ENCODE measurements around the gene EGFL7. TPM values are rescaled to one million over a fixed set of nuclear protein-coding genes. Genes with fewer than 3 reads are reported as not detected.

EGFL7 gene
- total RNA-seq, 1 experiment from 2014 or later = 0.08 TPM

GRCh38 chr9:136620441-136621018, 42.2 kb upstream of the EGFL7 start:
- Histone ChIP-seq H3K9me3 (replicated peaks) (no peaks in the 10 kb centered on the region), H3K4me1 (replicated peaks) (peaks cover 86% of the 10 kb centered on the region), H3K4me3 (no peak overlapping the region; the same call in 1 of the 2 replicates), H3K36me3 (no peaks in the 10 kb centered on the region), H3K27me3 (replicated peaks) (no peaks in the 10 kb centered on the region), H3K27ac (peak overlapping the region; percentile 85)
- no peak for DNase-seq (ENCODE audit: low read depth in 1 of 2, low spot score in 2 of 2)

DNA sequence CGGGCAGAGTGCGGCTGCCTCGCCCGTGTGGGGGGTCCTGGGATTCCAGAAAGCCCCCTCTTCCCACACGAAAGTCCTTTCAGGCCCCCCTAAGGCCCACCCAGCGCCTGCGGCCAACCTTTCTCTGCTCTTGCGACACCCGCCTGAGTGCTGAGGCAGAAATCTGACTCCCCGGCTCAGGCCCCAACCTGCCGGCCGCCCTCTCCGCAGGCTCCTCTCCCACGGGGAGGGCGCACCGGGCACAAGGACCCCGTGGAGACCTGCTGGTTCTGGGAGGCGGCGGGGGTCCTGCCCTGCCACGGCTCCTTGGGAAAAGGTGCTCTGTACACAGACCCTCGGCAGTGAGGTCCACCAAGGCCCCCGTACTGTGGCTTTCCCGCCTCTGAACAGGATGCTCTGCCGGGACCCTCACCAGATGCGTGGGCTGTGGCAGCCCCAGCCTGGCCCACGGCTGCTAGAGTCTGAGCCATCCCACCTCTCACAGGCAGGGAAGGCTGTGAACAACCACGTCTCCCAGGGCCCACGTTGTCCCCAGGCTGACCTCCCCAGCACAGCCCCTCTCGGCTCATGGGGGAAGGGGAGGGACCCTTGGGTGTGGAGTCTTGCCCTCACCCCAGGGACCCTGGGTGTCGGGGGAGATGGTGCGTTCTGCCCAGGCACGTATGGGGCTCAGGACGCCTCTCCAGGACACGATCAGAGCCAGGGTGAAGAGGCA, 41.5 kb upstream of the EGFL7 start:
- H3K9me3 ChIP-seq (replicated peaks) = no peaks in the 10 kb centered on the region
- no peak overlapping the region for H3K4me3 ChIP-seq
- H3K27me3 ChIP-seq (replicated peaks) = no peaks in the 10 kb centered on the region
- H3K36me3 ChIP-seq = no peaks in the 10 kb centered on the region
- peaks cover 81% of the 10 kb centered on the region for H3K4me1 ChIP-seq (replicated peaks)
- DNase-seq (ENCODE audit: low read depth in 1 of 2, low spot score in 2 of 2) = peak; percentile 95 to 98
- peak overlapping the region; percentile 85 for H3K27ac ChIP-seq

DNA sequence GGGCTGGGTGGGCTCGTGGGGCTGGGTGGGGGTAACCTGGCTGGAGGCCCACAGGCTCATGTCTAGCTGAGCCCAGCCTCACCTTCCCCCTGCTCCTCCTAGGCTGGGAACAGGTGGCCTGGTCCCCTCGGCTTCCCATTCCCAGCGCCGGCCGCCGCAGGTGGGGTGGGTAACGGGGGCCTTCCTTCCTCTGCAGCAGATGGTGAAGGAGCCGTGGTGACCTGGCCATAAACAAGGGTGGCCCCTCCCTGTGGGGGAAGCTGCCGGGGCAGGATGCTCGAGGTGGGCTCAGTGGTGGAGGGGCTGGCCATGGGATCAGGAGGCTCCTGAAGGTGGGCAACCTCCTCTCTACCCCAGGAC, 41.0 kb upstream of the EGFL7 start:
- DNase-seq (ENCODE audit: low read depth in 1 of 2, low spot score in 2 of 2) = no peak
- no peaks in the 10 kb centered on the region for H3K27me3 ChIP-seq (replicated peaks)
- H3K9me3 ChIP-seq (replicated peaks) = no peaks in the 10 kb centered on the region
- H3K27ac ChIP-seq = peak overlapping the region; percentile 85
- H3K4me3 ChIP-seq = no peak overlapping the region
- no peaks in the 10 kb centered on the region for H3K36me3 ChIP-seq
- peaks cover 76% of the 10 kb centered on the region for H3K4me1 ChIP-seq (replicated peaks)

DNA sequence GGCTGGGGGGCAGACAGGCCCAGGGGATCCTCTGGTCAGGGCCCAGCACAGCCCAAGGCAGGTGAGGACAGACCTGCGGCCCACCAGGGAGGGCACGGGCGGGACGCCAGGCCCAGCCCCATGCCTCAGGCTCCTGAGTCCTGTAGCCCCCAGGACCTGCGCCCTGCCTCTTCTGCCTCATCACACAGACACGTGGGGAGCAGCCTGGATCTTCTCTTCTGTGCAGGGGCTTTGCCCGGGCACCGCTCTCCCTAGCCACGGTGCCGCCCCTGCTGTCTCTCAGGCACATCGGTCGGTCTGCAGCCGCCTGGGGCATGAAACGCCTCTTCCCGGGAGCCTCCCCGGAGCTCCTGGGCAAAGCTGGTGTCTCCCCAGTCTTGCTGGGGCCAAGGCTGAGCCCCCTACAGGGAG, 40.2 kb upstream of the EGFL7 start:
- Histone ChIP-seq H3K27me3 (replicated peaks) (no peaks in the 10 kb centered on the region), H3K27ac (no peak overlapping the region), H3K4me3 (no peak overlapping the region), H3K4me1 (replicated peaks) (peaks cover 75% of the 10 kb centered on the region), H3K36me3 (no peaks in the 10 kb centered on the region), H3K9me3 (replicated peaks) (no peaks in the 10 kb centered on the region)
- DNase-seq (ENCODE audit: low read depth in 1 of 2, low spot score in 2 of 2) = no peak

GRCh38 chr9:136623016-136623841, 39.5 kb upstream of the EGFL7 start:
- no peak overlapping the region for H3K27ac ChIP-seq
- no peak overlapping the region for H3K4me3 ChIP-seq
- DNase-seq (ENCODE audit: low read depth in 1 of 2, low spot score in 2 of 2) = no peak

GRCh38 chr9:136623842-136624183, 38.9 kb upstream of the EGFL7 start:
- no peaks in the 10 kb centered on the region for H3K36me3 ChIP-seq
- H3K4me3 ChIP-seq = no peak overlapping the region
- H3K4me1 ChIP-seq (replicated peaks) = peaks cover 68% of the 10 kb centered on the region
- no peak for DNase-seq (ENCODE audit: low read depth in 1 of 2, low spot score in 2 of 2)
- no peaks in the 10 kb centered on the region for H3K27me3 ChIP-seq (replicated peaks)
- H3K9me3 ChIP-seq (replicated peaks) = no peaks in the 10 kb centered on the region
- H3K27ac ChIP-seq = no peak overlapping the region

More at GRCh38 chr9:136623016-136623841, 39.5 kb upstream of the EGFL7 start:
- Histone ChIP-seq H3K4me1 (replicated peaks) (peaks cover 74% of the 10 kb centered on the region), H3K27me3 (replicated peaks) (no peaks in the 10 kb centered on the region), H3K9me3 (replicated peaks) (no peaks in the 10 kb centered on the region), H3K36me3 (no peaks in the 10 kb centered on the region)

DNA sequence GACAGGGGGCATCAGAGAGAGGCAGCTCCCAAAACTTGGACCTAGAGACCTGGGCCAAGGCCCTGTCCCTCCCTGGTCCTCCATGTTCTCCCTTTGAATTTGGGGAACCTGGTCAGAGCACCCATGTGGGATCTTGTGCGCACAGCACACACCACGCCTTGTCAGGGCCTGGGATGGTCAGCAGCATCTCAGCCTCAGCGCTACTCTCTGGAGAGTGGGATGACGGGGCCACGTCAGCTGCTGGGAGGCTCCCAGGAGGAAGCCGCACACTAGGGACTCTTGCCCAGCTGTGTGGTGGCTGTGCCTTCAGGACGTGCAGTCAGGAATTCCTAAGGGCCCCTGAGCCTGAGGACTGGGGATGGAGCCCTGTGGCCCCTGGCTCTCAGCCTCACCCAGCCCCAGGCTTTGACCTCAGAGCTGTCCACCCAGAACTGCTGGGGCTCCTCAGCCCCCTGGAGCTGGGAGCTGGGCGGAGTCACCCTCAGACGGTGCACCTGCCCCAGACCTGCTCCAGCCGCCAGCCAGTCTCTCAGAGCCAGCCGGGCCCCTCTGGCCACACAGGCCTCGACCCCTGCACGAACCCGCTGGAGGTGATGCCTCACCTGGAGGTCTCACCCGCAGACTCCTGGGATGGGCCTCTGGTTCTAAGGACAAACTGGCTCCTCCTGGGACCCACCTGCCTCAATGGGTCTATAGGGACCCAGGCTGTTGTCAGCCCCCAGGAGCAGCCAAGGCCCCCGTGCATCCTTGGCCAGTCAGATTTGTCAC, 38.3 kb upstream of the EGFL7 start:
- Histone ChIP-seq H3K9me3 (replicated peaks) (no peaks in the 10 kb centered on the region), H3K4me3 (no peak overlapping the region), H3K36me3 (no peaks in the 10 kb centered on the region), H3K27ac (no peak overlapping the region), H3K4me1 (replicated peaks) (peaks cover 62% of the 10 kb centered on the region), H3K27me3 (replicated peaks) (no peaks in the 10 kb centered on the region)
- DNase-seq (ENCODE audit: low read depth in 1 of 2, low spot score in 2 of 2) = no peak

GRCh38 chr9:136625101-136626065, 37.3 kb upstream of the EGFL7 start:
- Histone ChIP-seq H3K4me1 (replicated peaks) (peaks cover 55% of the 10 kb centered on the region), H3K4me3 (no peak overlapping the region), H3K27me3 (replicated peaks) (no peaks in the 10 kb centered on the region), H3K9me3 (replicated peaks) (no peaks in the 10 kb centered on the region), H3K27ac (no peak overlapping the region), H3K36me3 (no peaks in the 10 kb centered on the region)
- peak; percentile 81 to 87 for DNase-seq (ENCODE audit: low read depth in 1 of 2, low spot score in 2 of 2)

- DNase-seq (ENCODE audit: low read depth in 1 of 2, low spot score in 2 of 2) = no peak
- Histone ChIP-seq H3K27me3 (replicated peaks) (no peaks in the 10 kb centered on the region), H3K4me1 (replicated peaks) (peaks cover 54% of the 10 kb centered on the region), H3K36me3 (no peaks in the 10 kb centered on the region), H3K27ac (no peak overlapping the region), H3K4me3 (no peak overlapping the region), H3K9me3 (replicated peaks) (no peaks in the 10 kb centered on the region)
These were observed 36.5 kb upstream of the EGFL7 start for GRCh38 chr9:136626066-136626725.

GRCh38 chr9:136626740-136627642, 35.7 kb upstream of the EGFL7 start:
- no peak for DNase-seq (ENCODE audit: low read depth in 1 of 2, low spot score in 2 of 2)

GRCh38 chr9:136627703-136628102, 35.0 kb upstream of the EGFL7 start:
- no peaks in the 10 kb centered on the region for H3K27me3 ChIP-seq (replicated peaks)
- no peak for DNase-seq (ENCODE audit: low read depth in 1 of 2, low spot score in 2 of 2)
- H3K9me3 ChIP-seq (replicated peaks) = no peaks in the 10 kb centered on the region
- H3K4me1 ChIP-seq (replicated peaks) = peaks cover 44% of the 10 kb centered on the region
- no peak overlapping the region for H3K4me3 ChIP-seq
- no peaks in the 10 kb centered on the region for H3K36me3 ChIP-seq
- H3K27ac ChIP-seq = no peak overlapping the region

More at GRCh38 chr9:136626740-136627642, 35.7 kb upstream of the EGFL7 start:
- no peaks in the 10 kb centered on the region for H3K36me3 ChIP-seq
- no peaks in the 10 kb centered on the region for H3K27me3 ChIP-seq (replicated peaks)
- H3K4me1 ChIP-seq (replicated peaks) = peaks cover 51% of the 10 kb centered on the region
- no peak overlapping the region for H3K4me3 ChIP-seq
- no peaks in the 10 kb centered on the region for H3K9me3 ChIP-seq (replicated peaks)
- no peak overlapping the region for H3K27ac ChIP-seq

All from SJSA1 (cell line).